NCI-H146 treated with DMSO at 0.1 percent for 48 hours (cell line): Measurements from ENCODE around the gene CDYL2.

Experiments used
- DNase-seq: peaks from one replicate; lab custom pipeline; 2025; ENCODE audit not compliant: unreplicated experiment; lab: John Stamatoyannopoulos, UW

Gene CDYL2

DNA sequence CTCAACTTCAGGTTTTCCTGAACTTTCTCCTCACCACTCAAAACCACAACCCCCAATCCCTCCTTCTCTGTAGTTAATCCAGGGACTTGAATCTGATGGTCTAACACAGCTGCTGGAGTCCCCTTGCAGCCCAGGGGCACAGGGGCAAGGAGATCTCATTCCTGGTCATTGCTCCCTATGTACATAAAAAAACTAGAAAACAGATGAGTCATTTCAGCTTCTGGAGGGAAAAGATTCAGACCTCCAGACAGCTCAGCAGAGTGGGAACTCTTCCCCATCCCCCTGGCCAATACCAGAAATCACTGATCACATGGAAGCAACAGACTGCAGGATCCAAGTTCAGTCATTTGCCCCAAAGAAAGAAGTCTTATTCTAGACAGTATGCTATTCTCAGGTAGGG is 201.5 kb downstream of the CDYL2 start:
- no peak for DNase-seq

DNA sequence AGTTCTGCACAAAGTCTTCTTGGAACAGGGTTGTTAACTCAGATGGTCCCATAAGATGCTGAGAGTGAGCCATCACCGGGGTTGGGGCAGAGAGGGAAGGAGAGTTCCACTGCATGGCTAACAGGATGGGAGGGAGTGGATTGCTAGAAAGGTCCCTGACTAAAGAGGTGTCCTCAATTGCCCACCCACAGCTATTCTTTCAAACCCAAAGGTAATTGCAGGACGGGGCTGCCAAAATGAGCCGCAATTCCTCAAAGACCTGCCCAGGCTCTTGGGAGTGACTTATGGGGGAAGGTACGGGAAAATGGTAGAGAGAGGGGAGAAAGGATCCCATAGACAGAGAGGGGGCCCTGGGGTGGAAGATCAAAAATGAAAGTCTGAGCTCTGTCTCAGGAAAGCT is 203.2 kb downstream of the CDYL2 start:
- DNase-seq, result no peak

DNA sequence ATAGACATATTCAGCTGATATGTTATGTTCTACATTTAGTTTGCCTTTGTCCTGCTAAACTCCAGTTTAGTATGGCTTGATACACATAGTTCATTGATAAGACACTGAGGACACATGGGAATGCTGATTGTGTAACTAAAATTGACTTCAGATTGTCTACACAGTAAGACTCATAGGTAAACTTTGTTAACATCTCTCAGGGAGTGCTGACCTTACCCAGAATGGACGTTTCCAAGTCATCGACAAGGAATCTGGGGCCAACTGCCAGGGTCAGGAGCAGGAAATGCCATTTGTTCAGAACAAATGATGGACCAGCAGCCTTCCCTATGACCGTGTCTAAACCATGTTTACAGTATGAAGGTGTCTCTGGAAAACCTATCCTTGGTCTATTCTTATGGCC is 204.9 kb downstream of the CDYL2 start:
- no peak for DNase-seq

DNA sequence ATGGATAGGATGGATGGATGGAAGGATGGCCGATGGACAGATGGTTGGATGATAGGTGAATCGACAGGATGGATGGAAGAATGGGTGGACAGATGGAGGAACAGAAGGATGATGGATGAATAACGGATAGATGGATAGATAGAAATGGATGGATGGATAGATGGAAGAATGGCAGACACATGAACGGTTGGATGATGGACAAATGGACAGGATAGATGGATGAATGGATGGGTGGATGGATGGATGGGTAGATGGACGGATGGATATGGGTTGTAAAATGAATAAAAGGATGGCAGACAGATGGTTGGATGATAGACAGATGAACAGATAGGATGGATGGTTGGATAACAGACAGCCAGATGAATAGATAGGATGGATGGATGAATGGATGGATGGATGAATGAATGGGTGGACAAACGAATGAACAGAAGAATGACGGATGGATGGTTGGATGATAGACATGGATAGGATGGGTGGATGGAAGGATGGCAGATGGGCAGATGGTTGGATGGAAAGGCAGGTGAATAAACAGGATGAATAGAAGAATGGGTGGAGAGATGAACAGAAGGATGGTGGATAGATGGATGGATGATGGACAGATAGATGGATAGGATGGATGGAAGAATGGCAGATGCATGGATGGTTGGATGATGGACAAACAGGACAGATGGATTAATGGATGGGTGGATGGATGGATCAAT is 207.7 kb downstream of the CDYL2 start:
- DNase-seq, result no peak

DNA sequence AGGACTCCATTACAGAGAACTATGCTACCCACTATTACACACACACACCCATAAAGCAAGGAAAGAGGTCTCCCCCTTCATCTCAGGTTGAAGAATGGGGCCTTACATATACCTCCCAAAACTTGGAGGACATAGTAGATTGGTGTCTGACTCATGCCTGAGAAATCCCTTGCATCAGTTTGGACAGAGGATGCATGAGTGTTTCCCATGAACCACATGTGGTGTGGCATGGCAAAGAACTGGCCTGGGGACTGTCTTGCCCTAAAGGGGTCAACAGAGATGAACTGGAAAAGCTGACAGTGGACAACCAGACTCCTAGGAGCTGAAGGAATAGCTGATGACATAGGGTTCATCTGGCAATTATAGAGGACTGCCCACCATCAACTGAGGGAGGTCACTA is 209.6 kb downstream of the CDYL2 start:
- DNase-seq, result no peak

DNA sequence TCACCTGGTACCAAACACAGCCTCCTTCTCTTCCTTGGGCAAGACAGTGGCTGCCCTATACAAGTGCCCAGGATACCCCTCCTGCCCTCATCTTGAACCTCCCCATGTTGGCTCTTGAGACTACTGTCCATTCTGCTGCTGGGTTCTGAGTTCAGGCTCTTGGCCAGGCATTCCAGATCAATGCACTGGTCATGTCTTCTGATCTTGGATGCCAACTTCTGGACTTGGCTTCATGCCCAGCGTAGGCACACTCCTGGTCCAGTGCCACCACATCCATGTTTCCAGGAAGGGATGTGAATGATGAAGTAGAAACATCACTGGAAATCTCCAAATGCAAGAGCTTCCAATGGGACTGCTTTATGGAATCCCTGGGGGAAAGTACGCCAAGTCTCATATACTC is 212.1 kb downstream of the CDYL2 start:
- DNase-seq, result no peak

DNA sequence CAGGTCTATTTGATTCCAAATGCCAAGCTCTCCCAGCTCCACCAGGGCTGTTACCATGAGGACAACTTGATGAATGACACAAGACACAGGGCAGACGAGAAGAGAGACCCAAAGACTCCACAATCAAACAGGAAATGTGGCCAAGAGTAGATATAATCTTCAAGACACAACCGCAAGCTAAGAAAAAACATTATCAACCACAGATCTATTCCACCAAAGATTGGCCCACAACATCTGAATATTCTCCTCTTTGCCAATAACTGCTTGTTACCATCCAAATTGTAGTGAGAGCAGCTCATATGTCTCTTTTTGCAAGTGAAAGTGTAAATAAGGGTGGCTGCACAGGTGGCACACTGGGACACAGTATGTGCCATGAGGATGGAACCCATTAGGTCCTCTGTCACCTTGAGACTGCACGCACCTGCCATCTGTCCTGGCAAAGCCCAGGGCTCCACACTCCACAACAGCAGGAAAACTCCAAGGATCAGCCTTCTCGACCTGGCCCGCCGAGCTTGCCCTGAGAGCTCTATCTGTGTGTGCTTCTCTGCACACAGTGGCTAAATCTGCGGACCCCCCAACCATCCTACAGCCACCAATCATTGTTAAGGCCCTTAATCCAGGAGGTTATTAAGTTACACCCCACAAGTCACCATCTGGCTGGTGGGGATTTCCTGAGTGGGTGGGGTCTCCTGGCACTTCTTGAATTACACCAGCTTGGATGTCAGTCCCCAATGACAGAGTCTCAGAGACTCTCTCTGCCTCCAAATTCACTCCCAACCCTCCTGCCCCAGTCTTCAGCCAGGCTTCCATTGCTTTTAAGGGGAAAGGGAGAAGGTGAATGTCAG is 213.1 kb downstream of the CDYL2 start:
- no peak for DNase-seq

DNA sequence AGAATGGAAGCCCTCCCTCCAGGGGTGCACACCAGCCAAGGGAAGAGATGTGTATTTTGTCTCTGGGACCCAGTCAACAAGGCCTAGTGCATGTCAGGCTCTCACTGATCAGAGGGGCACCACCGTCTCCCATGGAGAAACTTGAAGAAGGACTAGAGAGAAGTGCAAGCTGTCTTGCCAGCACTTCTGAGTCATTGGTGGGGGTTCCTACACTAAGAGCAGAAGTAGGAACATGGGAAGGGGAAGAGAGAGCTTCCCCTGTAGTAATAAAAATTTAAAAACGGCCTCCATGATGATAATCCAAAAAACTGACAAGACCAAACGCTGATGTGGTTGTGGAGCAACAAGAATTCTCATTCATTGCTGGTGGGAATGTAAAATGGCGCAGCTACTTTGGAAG is 217.3 kb downstream of the CDYL2 start:
- DNase-seq, result no peak

DNA sequence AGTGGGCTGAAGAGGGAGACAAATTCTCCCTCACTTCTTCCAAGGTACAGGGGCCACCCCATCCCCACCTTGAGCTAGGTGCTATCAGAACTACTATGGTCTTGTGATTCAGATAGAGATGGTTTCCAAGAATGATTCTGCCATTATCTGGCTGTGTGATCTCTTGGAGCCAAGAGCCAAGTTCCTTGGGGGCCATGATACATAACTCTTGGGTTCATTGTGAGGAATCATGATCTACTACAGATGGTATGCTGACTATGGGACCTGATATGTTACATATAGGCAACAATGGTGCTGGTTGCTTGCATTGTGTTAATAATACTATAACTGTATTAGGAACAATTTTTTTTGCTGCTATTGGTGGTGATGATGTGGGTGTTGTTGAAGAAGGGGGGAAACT is 217.9 kb downstream of the CDYL2 start:
- no peak for DNase-seq

DNA sequence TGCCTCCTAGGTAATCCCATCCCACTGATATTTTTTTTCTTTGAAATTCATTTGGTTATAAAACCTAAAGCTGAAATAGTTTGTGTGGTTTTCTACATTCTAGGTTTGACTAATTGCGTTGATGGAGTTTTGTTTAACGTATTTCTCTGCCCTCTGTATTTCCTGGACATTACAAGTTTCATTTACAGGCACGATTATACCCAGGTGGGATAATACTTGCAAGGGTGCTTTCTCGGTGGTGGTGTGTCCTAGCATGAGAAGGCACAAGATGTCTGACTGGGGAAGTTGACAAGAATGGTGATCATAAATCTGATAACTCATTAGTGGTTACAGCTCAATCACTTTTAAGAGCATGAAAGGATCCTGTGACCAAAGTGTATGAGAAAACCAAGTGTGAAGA is 218.6 kb downstream of the CDYL2 start:
- no peak for DNase-seq

DNA sequence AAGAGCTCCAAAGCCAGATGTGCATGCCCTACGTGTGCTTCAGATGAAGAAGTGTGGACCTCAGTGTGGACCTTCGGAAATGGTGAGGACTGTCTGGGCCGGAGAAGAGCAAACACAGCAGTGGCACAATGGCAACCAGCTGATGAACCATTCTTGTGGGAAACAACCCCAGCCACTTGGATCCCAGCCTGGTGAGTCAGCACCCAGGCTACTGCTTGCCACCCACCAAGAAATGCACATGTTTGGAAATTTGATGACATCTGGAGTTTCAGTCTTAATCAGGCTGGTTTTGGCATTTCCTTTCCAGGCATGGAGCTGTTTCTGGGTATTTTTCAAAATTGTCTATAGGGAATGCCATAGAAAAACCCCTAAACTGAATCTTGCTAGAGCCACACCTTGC is 220.9 kb downstream of the CDYL2 start:
- DNase-seq, result no peak

DNA sequence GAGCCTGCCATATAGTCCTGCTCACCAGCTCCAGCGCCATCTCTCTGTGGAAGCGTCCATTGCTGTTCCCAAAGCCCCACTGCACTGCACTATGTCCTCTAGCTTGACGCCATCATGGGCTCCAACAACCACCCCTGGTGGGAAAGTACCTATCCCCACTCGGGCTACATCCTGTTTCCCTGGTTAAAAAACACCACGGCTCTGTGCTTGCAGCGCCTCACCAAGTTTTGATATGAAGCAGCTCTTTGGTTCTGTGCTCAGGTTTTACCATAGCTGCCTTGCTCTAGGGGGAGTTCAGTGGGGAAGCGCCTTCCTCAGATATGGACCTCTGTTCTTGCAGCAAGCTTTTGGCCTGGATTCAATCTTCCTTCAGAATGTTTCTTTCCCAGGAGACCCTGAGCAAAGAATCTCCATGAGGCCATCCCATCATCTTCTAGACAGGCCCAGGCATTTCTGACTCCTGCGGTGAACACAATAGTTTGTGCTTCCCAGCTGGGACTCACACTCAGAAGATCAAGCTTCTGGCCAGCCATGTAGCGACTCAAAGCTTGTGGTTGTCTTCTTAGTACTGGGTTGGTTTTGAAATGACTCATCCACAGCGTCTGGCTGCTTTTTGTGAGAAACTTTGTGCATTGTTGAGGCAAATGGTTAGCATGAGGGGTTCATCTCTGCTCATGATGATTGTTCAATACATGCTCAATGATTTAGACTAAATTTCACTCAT is 224.1 kb downstream of the CDYL2 start:
- DNase-seq, result no peak

DNA sequence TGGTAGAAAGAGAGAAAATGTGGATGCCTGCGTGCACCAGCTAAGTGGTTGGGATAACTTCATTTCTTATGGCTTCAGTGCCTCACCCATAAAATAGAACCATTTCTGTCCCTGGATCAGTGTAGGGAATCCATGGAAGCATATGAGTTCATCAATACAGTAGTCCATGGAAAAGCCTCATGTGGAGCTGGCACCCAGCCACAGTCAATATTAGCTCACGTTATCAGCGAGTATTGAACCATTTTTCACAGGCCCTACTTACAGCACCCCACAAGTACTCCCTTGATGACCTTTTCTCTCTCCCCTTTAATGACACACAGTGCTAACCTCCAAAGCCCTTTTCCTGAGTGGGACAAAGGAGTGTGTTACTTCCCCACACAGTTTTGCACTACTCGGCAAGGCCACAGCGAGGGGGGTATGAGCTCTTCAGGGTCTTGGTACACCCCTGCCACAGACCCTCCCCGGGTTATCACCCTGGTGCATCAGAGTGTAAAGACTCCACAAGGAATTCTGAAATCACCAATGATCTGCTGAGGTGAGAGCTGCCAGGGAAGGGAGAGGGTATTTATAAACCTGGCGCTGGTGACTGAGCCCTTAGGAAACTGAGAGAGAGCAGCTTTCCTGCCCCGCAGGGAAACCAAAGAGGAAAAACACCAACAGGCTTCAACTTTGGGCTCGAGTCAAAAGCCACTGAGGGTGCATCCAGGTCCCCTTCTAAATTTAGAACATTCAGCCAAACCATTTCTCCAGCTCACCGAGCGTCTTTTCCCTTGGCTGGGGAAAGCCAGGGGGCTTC is 226.7 kb downstream of the CDYL2 start:
- DNase-seq, result no peak

DNA sequence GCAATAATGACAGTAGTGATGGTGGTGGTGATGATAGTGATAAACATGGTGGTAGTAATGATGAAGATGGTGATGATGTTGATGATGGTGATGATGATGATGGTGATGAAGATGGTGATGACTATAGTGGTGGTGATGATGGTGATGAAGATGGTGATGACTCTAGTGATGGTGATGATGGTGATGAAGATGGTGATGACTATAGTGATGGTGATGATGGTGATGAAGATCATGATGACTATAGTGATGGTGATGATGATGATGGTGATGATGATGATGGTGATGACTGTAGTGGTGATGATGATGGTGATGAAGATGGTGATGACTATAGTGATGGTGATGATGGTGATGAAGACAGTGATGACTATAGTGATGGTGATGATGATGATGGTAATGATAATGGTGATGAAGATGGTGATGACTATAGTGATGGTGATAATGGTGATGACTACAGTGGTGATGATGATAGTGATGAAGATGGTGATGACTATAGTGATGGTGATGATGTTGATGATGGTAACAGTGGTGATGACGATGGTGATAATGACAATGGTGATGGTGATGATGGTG is 228.0 kb downstream of the CDYL2 start:
- DNase-seq, result no peak

DNA sequence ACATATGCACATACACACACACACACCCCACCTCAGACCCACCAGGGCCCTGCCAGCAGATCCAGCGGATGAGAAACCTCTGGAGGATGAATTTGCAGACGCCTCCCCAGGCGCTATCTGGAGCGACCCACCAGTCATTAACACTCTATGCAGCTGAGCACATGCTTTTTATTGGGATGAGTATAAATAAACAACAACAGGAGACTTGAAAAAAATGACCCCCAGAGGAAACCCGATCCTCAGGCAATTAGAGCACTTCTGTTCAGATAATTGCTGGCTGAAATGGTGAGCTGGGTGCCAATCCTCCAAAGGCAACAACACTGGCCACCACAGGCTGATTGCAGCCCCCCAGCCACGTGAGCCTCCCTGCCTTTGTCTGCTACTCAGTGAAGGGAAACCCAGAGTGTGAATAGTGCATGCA is 230.7 kb downstream of the CDYL2 start:
- no peak for DNase-seq

DNA sequence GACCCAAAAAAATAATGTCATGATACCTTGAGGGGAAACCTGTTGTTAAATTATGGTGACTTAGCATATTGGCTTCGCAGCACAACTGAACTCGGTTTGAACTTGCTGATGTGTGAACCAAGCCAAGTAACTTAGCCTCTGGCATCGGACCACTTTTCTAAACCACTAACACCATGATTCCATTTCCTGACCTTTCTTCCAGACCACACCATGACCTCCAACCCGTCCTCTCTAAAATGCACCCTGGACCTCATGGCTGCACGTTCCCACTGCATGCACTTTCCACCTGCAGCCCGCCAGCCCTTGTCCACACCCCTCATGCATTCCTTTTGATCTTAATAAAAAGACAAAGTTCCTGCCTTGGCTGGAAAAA is 234.3 kb downstream of the CDYL2 start:
- DNase-seq, result no peak

DNA sequence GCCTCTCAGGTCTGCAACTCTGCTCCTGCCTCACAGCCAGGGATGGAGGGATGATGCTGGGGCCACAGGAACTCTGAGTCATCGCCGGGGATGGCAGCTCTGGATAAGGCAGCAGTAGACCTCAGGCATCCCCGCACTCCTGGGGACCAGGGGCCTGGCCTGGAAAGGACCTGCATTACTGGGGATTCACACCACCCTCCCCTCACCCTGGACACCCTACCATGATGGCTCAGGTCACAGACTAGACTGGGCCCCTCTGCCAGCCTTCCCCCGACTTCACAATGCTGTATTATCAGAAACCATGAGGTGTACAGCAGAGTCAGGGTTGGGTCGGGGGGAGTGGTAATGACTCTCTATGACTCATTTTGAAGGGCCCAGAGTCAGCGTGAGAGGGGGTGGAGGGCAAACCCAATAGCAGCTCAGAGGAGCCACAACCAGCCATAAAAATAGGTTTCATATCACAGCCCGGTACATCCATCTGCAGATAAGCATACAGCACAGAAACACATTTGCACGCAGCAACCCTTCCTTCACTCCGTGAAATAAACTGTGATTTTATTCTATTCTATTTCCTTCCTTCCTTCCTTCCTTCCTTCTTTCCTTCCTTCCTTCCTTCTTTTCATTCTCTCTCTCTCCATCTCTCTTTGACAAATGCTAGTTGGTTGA is 234.8 kb downstream of the CDYL2 start:
- DNase-seq, result no peak

DNA sequence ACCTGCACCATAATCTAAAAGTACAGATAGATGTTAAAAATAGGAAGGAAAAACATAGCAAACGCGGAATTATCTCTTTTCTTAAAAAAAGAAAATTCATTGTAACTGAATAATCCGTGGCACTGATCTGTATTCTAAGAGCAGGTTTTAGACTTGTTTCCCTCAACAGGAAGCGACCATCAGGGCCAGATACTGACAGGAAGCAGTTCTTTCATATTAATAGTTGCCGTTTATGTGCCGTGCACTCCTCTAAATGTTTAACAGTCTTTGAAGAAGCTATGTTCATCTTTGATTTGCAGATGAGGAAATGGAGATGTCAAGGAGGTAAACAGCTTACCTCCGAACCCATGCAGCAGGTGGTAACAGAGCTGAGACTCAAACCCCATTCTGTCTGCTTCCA is 240.0 kb downstream of the CDYL2 start:
- DNase-seq, result no peak

DNA sequence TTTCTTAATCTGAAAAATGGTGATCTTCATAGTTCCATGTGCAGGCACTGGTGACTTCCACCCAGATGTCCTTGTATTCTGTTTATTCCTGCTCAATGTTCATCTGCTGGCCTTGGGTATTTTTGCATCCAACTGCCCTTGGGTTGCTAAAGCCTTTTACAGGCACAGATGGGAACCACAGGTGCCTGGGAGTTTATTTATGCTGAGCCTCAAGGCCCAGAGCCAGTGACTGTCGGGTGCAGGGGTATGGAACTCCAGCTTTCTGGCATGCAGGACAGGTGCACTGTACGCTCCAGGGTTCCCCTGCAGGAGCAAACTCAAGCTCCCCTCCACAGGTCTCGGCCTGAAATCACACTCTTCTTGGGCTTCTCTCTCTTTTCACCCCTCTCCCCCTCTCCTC is 241.3 kb downstream of the CDYL2 start:
- DNase-seq, result no peak

DNA sequence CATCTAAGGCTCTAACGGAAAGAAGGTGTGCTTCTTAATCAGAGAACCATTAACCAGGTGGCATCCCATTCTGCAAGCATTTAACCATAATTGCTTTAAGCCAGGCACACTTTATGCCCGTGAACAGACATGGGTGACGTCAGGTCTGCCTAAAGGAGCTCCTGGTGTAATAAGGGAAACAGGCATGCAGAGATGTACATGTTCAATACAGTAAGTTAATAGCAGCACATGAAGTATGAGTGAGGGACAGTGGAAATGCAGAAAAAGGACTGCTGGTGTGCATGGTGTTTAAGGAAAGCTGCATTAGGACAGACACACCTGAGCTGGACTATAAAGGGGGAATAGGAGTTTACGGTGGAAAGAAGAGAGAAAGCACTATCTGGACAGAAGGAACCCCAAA is 245.0 kb downstream of the CDYL2 start:
- DNase-seq, result no peak
